ENCODE results near the gene ZNF175. TPM values are rescaled to one million over a fixed set of nuclear protein-coding genes. Genes with fewer than 3 reads are reported as not detected.

Gene ZNF175
- polyA plus RNA-seq, 1 experiment = 6.3 TPM

- H3K4me3 ChIP-seq (ENCODE audit: low read depth, low read length) = no peak overlapping the region
- H3K27me3 ChIP-seq (ENCODE audit: control insufficient read depth, insufficient read depth, low read length) = no peaks in the 10 kb centered on the region
- DNase-seq (ENCODE audit: low read depth) = no peak
- H3K36me3 ChIP-seq (ENCODE audit: control insufficient read depth, insufficient read depth, low read length) = peaks cover 15% of the 10 kb centered on the region
- POLR2A ChIA-PET = no interaction called here
- CTCF ChIA-PET = no interaction called here
- TF ChIP-seq CTCF (IDR thresholded peaks at IDR 0.05; ENCODE audit: insufficient read depth, low read depth, low read length) = no peak
Measured at GRCh38 chr19:51576850-51577249, 5.8 kb downstream of the ZNF175 start.

- ChIA-PET POLR2A (no interaction called here), CTCF (interaction anchor here (0.6 kb wide), 1 partner anchor 167 kb away, joined by 3 read pairs; no protein-coding TSS in a partner anchor)
- Histone ChIP-seq H3K27me3 (ENCODE audit: control insufficient read depth, insufficient read depth, low read length) (no peaks in the 10 kb centered on the region), H3K36me3 (ENCODE audit: control insufficient read depth, insufficient read depth, low read length) (peaks cover 15% of the 10 kb centered on the region), H3K4me3 (ENCODE audit: low read depth, low read length) (no peak overlapping the region)
- no peak for DNase-seq (ENCODE audit: low read depth)
- TF ChIP-seq CTCF (IDR thresholded peaks at IDR 0.05; ENCODE audit: insufficient read depth, low read depth, low read length) = no peak
Measured at GRCh38 chr19:51586103-51586728, 15.1 kb downstream of the ZNF175 start.

- no peak overlapping the region for H3K4me3 ChIP-seq (ENCODE audit: low read depth, low read length)
- H3K36me3 ChIP-seq (ENCODE audit: control insufficient read depth, insufficient read depth, low read length) = peaks cover 12% of the 10 kb centered on the region
- no peaks in the 10 kb centered on the region for H3K27me3 ChIP-seq (ENCODE audit: control insufficient read depth, insufficient read depth, low read length)
- POLR2A ChIA-PET = no interaction called here
- CTCF ChIA-PET = interaction anchor here (0.5 kb wide), 1 partner anchor 70 kb away, joined by 3 read pairs; no protein-coding TSS in a partner anchor
- no peak for TF ChIP-seq CTCF (IDR thresholded peaks at IDR 0.05; ENCODE audit: insufficient read depth, low read depth, low read length)
- no peak for DNase-seq (ENCODE audit: low read depth)
Measured at GRCh38 chr19:51586799-51587198, 15.7 kb downstream of the ZNF175 start.

- Histone ChIP-seq H3K36me3 (ENCODE audit: control insufficient read depth, insufficient read depth, low read length) (peaks cover 9% of the 10 kb centered on the region), H3K4me3 (ENCODE audit: low read depth, low read length) (no peak overlapping the region), H3K27me3 (ENCODE audit: control insufficient read depth, insufficient read depth, low read length) (no peaks in the 10 kb centered on the region)
- CTCF ChIA-PET = interaction anchor here (0.5 kb wide), 1 partner anchor 70 kb away, joined by 3 read pairs; no protein-coding TSS in a partner anchor
- POLR2A ChIA-PET = no interaction called here
- DNase-seq (ENCODE audit: low read depth) = no peak
- no peak for TF ChIP-seq CTCF (IDR thresholded peaks at IDR 0.05; ENCODE audit: insufficient read depth, low read depth, low read length)
Measured at GRCh38 chr19:51587264-51588191, 16.4 kb downstream of the ZNF175 start.

GRCh38 chr19:51589511-51589910, 18.4 kb downstream of the ZNF175 start:
- POLR2A ChIA-PET = no interaction called here
- DNase-seq (ENCODE audit: low read depth) = no peak
- CTCF ChIA-PET = no interaction called here
- Histone ChIP-seq H3K4me3 (ENCODE audit: low read depth, low read length) (no peak overlapping the region), H3K27me3 (ENCODE audit: control insufficient read depth, insufficient read depth, low read length) (no peaks in the 10 kb centered on the region), H3K36me3 (ENCODE audit: control insufficient read depth, insufficient read depth, low read length) (peaks cover 9% of the 10 kb centered on the region)
- TF ChIP-seq CTCF (IDR thresholded peaks at IDR 0.05; ENCODE audit: insufficient read depth, low read depth, low read length) = no peak

Data from BJ (cell line).